ENCODE data around the gene RSU1.

Gene RSU1

GRCh38 chr10:16632996-16633395 lies 184.2 kb downstream of the RSU1 start:
- TF ChIP-seq POLR2A (IDR thresholded peaks at IDR 0.05; ENCODE audit: low read depth, low read length) (no peak), TAF1 (IDR thresholded peaks at IDR 0.05; ENCODE audit: low read depth, low read length) (no peak), POLR2AphosphoS5 (IDR thresholded peaks at IDR 0.05; ENCODE audit: low read depth, low read length) (no peak), POU2F2 (IDR thresholded peaks at IDR 0.05; ENCODE audit: low read depth, low read length) (no peak)
- no peak for FAIRE-seq
- no peak for DNase-seq (ENCODE audit: insufficient read length, low spot score)

- FAIRE-seq (no peak), DNase-seq (ENCODE audit: insufficient read length, low spot score) (no peak)
- no peak for TF ChIP-seq POU2F2 (IDR thresholded peaks at IDR 0.05; ENCODE audit: low read depth, low read length)
- TF ChIP-seq POLR2A (IDR thresholded peaks at IDR 0.05; ENCODE audit: low read depth, low read length) = no peak
- TF ChIP-seq SPI1 (IDR thresholded peaks at IDR 0.05; ENCODE audit: low read depth, low read length) = no peak
- TF ChIP-seq TAF1 (IDR thresholded peaks at IDR 0.05; ENCODE audit: low read depth, low read length) = no peak
- no peak for TF ChIP-seq PAX5 (IDR thresholded peaks at IDR 0.05; ENCODE audit: insufficient read depth, low read length, severe bottlenecking)
- no peak for TF ChIP-seq POLR2AphosphoS5 (IDR thresholded peaks at IDR 0.05; ENCODE audit: low read depth, low read length)
These were observed 190.5 kb downstream of the RSU1 start for GRCh38 chr10:16626697-16627096.

GRCh38 chr10:16612981-16613355 lies 204.3 kb downstream of the RSU1 start:
- no peak for FAIRE-seq
- no peak for DNase-seq (ENCODE audit: insufficient read length, low spot score)
- no peak for TF ChIP-seq POLR2A (IDR thresholded peaks at IDR 0.05; ENCODE audit: low read depth, low read length)
- no peak for TF ChIP-seq POLR2AphosphoS5 (IDR thresholded peaks at IDR 0.05; ENCODE audit: low read depth, low read length)
- TF ChIP-seq POU2F2 (IDR thresholded peaks at IDR 0.05; ENCODE audit: low read depth, low read length) = no peak
- no peak for TF ChIP-seq PAX5 (IDR thresholded peaks at IDR 0.05; ENCODE audit: insufficient read depth, low read length, severe bottlenecking)
- TF ChIP-seq SPI1 (IDR thresholded peaks at IDR 0.05; ENCODE audit: low read depth, low read length) = no peak
- TF ChIP-seq TAF1 (IDR thresholded peaks at IDR 0.05; ENCODE audit: low read depth, low read length) = no peak

- FAIRE-seq (no peak), DNase-seq (ENCODE audit: insufficient read length, low spot score) (no peak)
- TF ChIP-seq POLR2AphosphoS5 (IDR thresholded peaks at IDR 0.05; ENCODE audit: low read depth, low read length) (no peak), SPI1 (IDR thresholded peaks at IDR 0.05; ENCODE audit: low read depth, low read length) (no peak), PAX5 (IDR thresholded peaks at IDR 0.05; ENCODE audit: insufficient read depth, low read length, severe bottlenecking) (no peak), TAF1 (IDR thresholded peaks at IDR 0.05; ENCODE audit: low read depth, low read length) (no peak), POU2F2 (IDR thresholded peaks at IDR 0.05; ENCODE audit: low read depth, low read length) (no peak), POLR2A (IDR thresholded peaks at IDR 0.05; ENCODE audit: low read depth, low read length) (no peak)
These were observed 204.9 kb downstream of the RSU1 start for GRCh38 chr10:16612115-16612980.

- no peak for DNase-seq (ENCODE audit: insufficient read length, low spot score)
- FAIRE-seq = no peak
- TF ChIP-seq TAF1 (IDR thresholded peaks at IDR 0.05; ENCODE audit: low read depth, low read length) (no peak), SPI1 (IDR thresholded peaks at IDR 0.05; ENCODE audit: low read depth, low read length) (no peak), PAX5 (IDR thresholded peaks at IDR 0.05; ENCODE audit: insufficient read depth, low read length, severe bottlenecking) (no peak), POLR2AphosphoS5 (IDR thresholded peaks at IDR 0.05; ENCODE audit: low read depth, low read length) (no peak), POU2F2 (IDR thresholded peaks at IDR 0.05; ENCODE audit: low read depth, low read length) (no peak), POLR2A (IDR thresholded peaks at IDR 0.05; ENCODE audit: low read depth, low read length) (no peak)
These were observed 206.2 kb downstream of the RSU1 start for GRCh38 chr10:16611037-16611436.

GRCh38 chr10:16609211-16609610 lies 208.0 kb downstream of the RSU1 start:
- no peak for TF ChIP-seq POLR2AphosphoS5 (IDR thresholded peaks at IDR 0.05; ENCODE audit: low read depth, low read length)
- TF ChIP-seq SPI1 (IDR thresholded peaks at IDR 0.05; ENCODE audit: low read depth, low read length) = no peak
- no peak for TF ChIP-seq TAF1 (IDR thresholded peaks at IDR 0.05; ENCODE audit: low read depth, low read length)
- TF ChIP-seq POU2F2 (IDR thresholded peaks at IDR 0.05; ENCODE audit: low read depth, low read length) = no peak
- no peak for TF ChIP-seq PAX5 (IDR thresholded peaks at IDR 0.05; ENCODE audit: insufficient read depth, low read length, severe bottlenecking)
- no peak for TF ChIP-seq POLR2A (IDR thresholded peaks at IDR 0.05; ENCODE audit: low read depth, low read length)
- FAIRE-seq (no peak), DNase-seq (ENCODE audit: insufficient read length, low spot score) (no peak)

- TF ChIP-seq POLR2A (IDR thresholded peaks at IDR 0.05; ENCODE audit: low read depth, low read length) = no peak
- no peak for TF ChIP-seq PAX5 (IDR thresholded peaks at IDR 0.05; ENCODE audit: insufficient read depth, low read length, severe bottlenecking)
- TF ChIP-seq SPI1 (IDR thresholded peaks at IDR 0.05; ENCODE audit: low read depth, low read length) = no peak
- no peak for TF ChIP-seq POLR2AphosphoS5 (IDR thresholded peaks at IDR 0.05; ENCODE audit: low read depth, low read length)
- TF ChIP-seq POU2F2 (IDR thresholded peaks at IDR 0.05; ENCODE audit: low read depth, low read length) = no peak
- TF ChIP-seq TAF1 (IDR thresholded peaks at IDR 0.05; ENCODE audit: low read depth, low read length) = no peak
- DNase-seq (ENCODE audit: insufficient read length, low spot score) = no peak
- no peak for FAIRE-seq
These were observed 210.3 kb downstream of the RSU1 start for GRCh38 chr10:16606923-16607322.

GRCh38 chr10:16606421-16606820 lies 210.8 kb downstream of the RSU1 start:
- DNase-seq (ENCODE audit: insufficient read length, low spot score) (no peak), FAIRE-seq (no peak)
- TF ChIP-seq PAX5 (IDR thresholded peaks at IDR 0.05; ENCODE audit: insufficient read depth, low read length, severe bottlenecking) (no peak), TAF1 (IDR thresholded peaks at IDR 0.05; ENCODE audit: low read depth, low read length) (no peak), POLR2AphosphoS5 (IDR thresholded peaks at IDR 0.05; ENCODE audit: low read depth, low read length) (no peak)

GRCh38 chr10:16603308-16603707 lies 213.9 kb downstream of the RSU1 start:
- FAIRE-seq = no peak
- TF ChIP-seq POLR2AphosphoS5 (IDR thresholded peaks at IDR 0.05; ENCODE audit: low read depth, low read length) (no peak), POU2F2 (IDR thresholded peaks at IDR 0.05; ENCODE audit: low read depth, low read length) (no peak), POLR2A (IDR thresholded peaks at IDR 0.05; ENCODE audit: low read depth, low read length) (no peak), PAX5 (IDR thresholded peaks at IDR 0.05; ENCODE audit: insufficient read depth, low read length, severe bottlenecking) (no peak), TAF1 (IDR thresholded peaks at IDR 0.05; ENCODE audit: low read depth, low read length) (no peak), SPI1 (IDR thresholded peaks at IDR 0.05; ENCODE audit: low read depth, low read length) (no peak)
- DNase-seq (ENCODE audit: insufficient read length, low spot score) = no peak

Data from GM12891 (cell line).